Lung (tissue), 12 donors: ENCODE measurements around the gene CAPSL. TPM values are rescaled to one million over a fixed set of nuclear protein-coding genes. Genes with fewer than 3 reads are reported as not detected.

ENCODE experiments used
- ATAC-seq: fragments of 200-7000 bp; cut with Tn5 transposase; one replicate; pipeline ENCODE4 v1.9.1; 2020; ENCODE audit warnings: moderate number of reproducible peaks; ENCODE audit not compliant: insufficient read depth, low FRiP score
- DNase-seq, 3 donors: peaks; one replicate each; pipeline ENCODE4 v3.0.0-alpha.2; 2013 to 2017
- H3K27ac ChIP-seq, 2 donors: one replicate each; pipeline ENCODE4 v1.5.1; 2013; ENCODE audit warnings: mild to moderate bottlenecking in 2 of 2, moderate library complexity in 2 of 2, control low read depth in 1 of 2, inconsistent platforms in 1 of 2, low read depth in 1 of 2, low read length in 1 of 2
- H3K27me3 ChIP-seq, 3 donors: one replicate each; pipeline ENCODE4 v1.5.1; 2013; ENCODE audit warnings: low read length in 2 of 3; ENCODE audit not compliant: control insufficient read depth in 3 of 3, insufficient read depth in 3 of 3
- H3K36me3 ChIP-seq, 4 donors: one replicate each; pipeline ENCODE4 v1.5.1; 2013; ENCODE audit warnings: low read length in 4 of 4, mild to moderate bottlenecking in 1 of 4, moderate library complexity in 1 of 4; ENCODE audit not compliant: control insufficient read depth in 4 of 4, insufficient read depth in 4 of 4
- H3K4me1 ChIP-seq, 5 donors: one replicate each; pipeline ENCODE4 v1.5.1; 2013; ENCODE audit warnings: low read length in 5 of 5, mild to moderate bottlenecking in 2 of 5, moderate library complexity in 1 of 5; ENCODE audit not compliant: control insufficient read depth in 5 of 5, insufficient read depth in 5 of 5
- H3K4me3 ChIP-seq: one replicate; pipeline ENCODE4 v1.5.1; 2013; ENCODE audit warnings: mild to moderate bottlenecking, control low read depth, moderate library complexity
- H3K9ac ChIP-seq, 2 donors: one replicate each; pipeline ENCODE4 v1.5.1; 2013; ENCODE audit warnings: low read length in 2 of 2, control low read depth in 1 of 2; ENCODE audit not compliant: insufficient read depth in 1 of 2
- H3K9me3 ChIP-seq, 4 donors: one replicate each; pipeline ENCODE4 v1.5.1; 2013; ENCODE audit warnings: low read length in 3 of 4, mild to moderate bottlenecking in 1 of 4, moderate library complexity in 1 of 4; ENCODE audit not compliant: control insufficient read depth in 4 of 4, insufficient read depth in 3 of 4
- CTCF ChIP-seq: IDR thresholded peaks from 2 replicates; pipeline ENCODE4 v1.5.1; 2012; ENCODE audit warnings: mild to moderate bottlenecking; ENCODE audit errors: control extremely low read depth, extremely low read depth
- WGBS, 2 donors: extraction: QIAGEN DNeasy Blood & Tissue Kit; methylation state at CpG; one replicate each; pipeline ENCODE4 v1.1.7; 2013; 5-methylcytosine and 5-hydroxymethylcytosine counted together
- polyA plus RNA-seq, 2 donors: library from polyadenylated mRNA; stranded (reverse); fragments of 200-250 nt; gene quantifications; one replicate each; pipeline ENCODE4 v1.2.1, GENCODE V29; 2013
- total RNA-seq, 2 donors: library from RNA; depleted of rRNA in 1 of 2; stranded (reverse); fragments of >200 nt in 1 of 2; gene quantifications; one replicate each; pipeline ENCODE4 v1.2.1, GENCODE V29; 2014 to 2021
- donor health status: control.
- donor health status: control.
- donor health status: Bipolar disorder and iron deficiency.
- donor health status: healthy.
- donor health status: DM: yes; HTN: yes; CAD: no.

CAPSL gene
- total and polyA plus RNA-seq, 4 donors, result 15.9 to 37.9 (median 21.2) TPM

GRCh38 chr5:35869685-35870277 is 68.6 kb downstream of the CAPSL start:
- no peaks in the 10 kb centered on the region for H3K27me3 ChIP-seq
- peaks cover 0 to 2% (median 0%) of the 10 kb centered on the region in 4 donors for H3K9me3 ChIP-seq
- no peak for DNase-seq
- H3K27ac ChIP-seq, result no peak overlapping the region
- H3K36me3 ChIP-seq, result peaks cover 0 to 11% (median 0%) of the 10 kb centered on the region in 4 donors
- peaks cover 0 to 5% (median 0%) of the 10 kb centered on the region in 5 donors for H3K4me1 ChIP-seq
- ATAC-seq, result no peak
- 78 to 79% methylated on average over 5 of the region's 5 CpGs for WGBS, 2 donors
- H3K4me3 ChIP-seq, result no peak overlapping the region
- H3K9ac ChIP-seq, result no peak overlapping the region
- TF ChIP-seq CTCF, result no peak

- no peaks in the 10 kb centered on the region for H3K9me3 ChIP-seq
- no peaks in the 10 kb centered on the region for H3K27me3 ChIP-seq
- H3K4me1 ChIP-seq, result peaks cover 0 to 5% (median 0%) of the 10 kb centered on the region in 5 donors
- 94 to 98% methylated on average over 4 of the region's 4 CpGs for WGBS, 2 donors
- H3K4me3 ChIP-seq, result no peak overlapping the region
- H3K9ac ChIP-seq, result no peak overlapping the region
- ATAC-seq (no peak), DNase-seq (no peak)
- no peak for TF ChIP-seq CTCF
- H3K27ac ChIP-seq, result no peak overlapping the region
- peaks cover 0 to 9% (median 0%) of the 10 kb centered on the region in 4 donors for H3K36me3 ChIP-seq
Measured at GRCh38 chr5:35867998-35868397, 70.4 kb downstream of the CAPSL start.

GRCh38 chr5:35863159-35863558 is 75.3 kb downstream of the CAPSL start:
- no peak for TF ChIP-seq CTCF
- Histone ChIP-seq H3K9me3 (no peaks in the 10 kb centered on the region), H3K4me1 (no peaks in the 10 kb centered on the region), H3K4me3 (no peak overlapping the region), H3K9ac (no peak overlapping the region), H3K36me3 (peaks cover 0 to 2% (median 0%) of the 10 kb centered on the region in 4 donors), H3K27me3 (no peaks in the 10 kb centered on the region), H3K27ac (no peak overlapping the region)
- DNase-seq (peak in 1 of 3 donors; percentile 42), ATAC-seq (no peak)
- 43 to 50% methylated on average over 3 of the region's 3 CpGs for WGBS, 2 donors

- Histone ChIP-seq H3K27me3 (no peaks in the 10 kb centered on the region), H3K9me3 (no peaks in the 10 kb centered on the region), H3K27ac (no peak overlapping the region), H3K4me3 (no peak overlapping the region), H3K36me3 (peaks cover 0 to 2% (median 0%) of the 10 kb centered on the region in 4 donors), H3K4me1 (no peaks in the 10 kb centered on the region), H3K9ac (no peak overlapping the region)
- no peak for TF ChIP-seq CTCF
- DNase-seq (no peak), ATAC-seq (no peak)
- 56 to 79% methylated on average over 2 of the region's 2 CpGs for WGBS, 2 donors
Measured at GRCh38 chr5:35862126-35862525, 76.3 kb downstream of the CAPSL start.
